Fibroblast of peridontal ligament (primary cell): ENCODE results near the gene MOCS3.

Source experiments
- DNase-seq: peaks from one replicate; pipeline ENCODE4 v3.0.0-alpha.2; 2010; ENCODE audit errors: extremely low read depth

The MOCS3 gene, protein sequence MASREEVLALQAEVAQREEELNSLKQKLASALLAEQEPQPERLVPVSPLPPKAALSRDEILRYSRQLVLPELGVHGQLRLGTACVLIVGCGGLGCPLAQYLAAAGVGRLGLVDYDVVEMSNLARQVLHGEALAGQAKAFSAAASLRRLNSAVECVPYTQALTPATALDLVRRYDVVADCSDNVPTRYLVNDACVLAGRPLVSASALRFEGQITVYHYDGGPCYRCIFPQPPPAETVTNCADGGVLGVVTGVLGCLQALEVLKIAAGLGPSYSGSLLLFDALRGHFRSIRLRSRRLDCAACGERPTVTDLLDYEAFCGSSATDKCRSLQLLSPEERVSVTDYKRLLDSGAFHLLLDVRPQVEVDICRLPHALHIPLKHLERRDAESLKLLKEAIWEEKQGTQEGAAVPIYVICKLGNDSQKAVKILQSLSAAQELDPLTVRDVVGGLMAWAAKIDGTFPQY

GRCh38 chr20:50958615-50959542 lies at the start of gene MOCS3:
MOCS3 (plus strand) TSS chr20:50958818; CDS start chr20:50958843, 25 bp downstream.
- DNase-seq, result peak; percentile 96

- DNase-seq, result no peak
Measured at GRCh38 chr20:50909413-50909812, 49.2 kb upstream of the MOCS3 start.

DNA sequence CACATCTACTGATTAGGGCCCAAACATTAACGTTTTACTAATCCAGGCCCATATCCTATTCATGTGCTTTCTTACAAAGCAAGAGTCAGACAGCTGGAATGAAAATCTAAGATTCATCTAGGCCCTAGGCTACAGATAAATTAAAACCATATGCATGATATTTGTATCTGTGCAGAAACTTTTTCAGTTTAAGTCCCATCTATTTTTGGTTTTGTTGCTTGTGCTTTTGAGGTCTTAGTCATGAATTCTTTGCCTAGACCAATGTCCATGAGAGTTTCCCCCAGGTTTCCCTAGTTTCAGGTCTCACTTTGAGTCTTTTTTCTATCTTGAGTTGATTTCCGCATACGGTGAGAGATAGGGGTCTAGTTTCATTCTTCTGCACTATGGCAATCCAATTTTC lies 47.6 kb upstream of the MOCS3 start:
- DNase-seq, result peak; percentile 95

DNA sequence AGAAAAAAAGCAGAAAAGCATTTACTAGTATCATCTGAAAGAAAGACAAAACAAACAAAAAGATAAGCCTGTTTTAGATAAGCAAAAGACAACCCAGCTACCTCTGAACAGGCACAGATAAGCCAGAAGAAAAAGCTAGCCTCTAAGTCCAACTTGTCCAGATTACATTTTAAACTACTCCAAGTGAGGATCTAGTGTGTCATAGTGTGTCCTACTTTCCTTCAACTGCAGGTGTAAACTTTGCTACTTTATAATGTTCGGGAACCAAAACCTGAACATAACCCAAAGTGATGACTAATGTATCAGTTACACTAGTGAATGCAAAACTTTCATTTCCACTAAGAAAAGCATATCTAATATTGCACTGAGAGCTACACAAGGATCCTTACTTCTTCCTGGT lies 46.9 kb upstream of the MOCS3 start:
- peak; percentile 29 for DNase-seq

DNA sequence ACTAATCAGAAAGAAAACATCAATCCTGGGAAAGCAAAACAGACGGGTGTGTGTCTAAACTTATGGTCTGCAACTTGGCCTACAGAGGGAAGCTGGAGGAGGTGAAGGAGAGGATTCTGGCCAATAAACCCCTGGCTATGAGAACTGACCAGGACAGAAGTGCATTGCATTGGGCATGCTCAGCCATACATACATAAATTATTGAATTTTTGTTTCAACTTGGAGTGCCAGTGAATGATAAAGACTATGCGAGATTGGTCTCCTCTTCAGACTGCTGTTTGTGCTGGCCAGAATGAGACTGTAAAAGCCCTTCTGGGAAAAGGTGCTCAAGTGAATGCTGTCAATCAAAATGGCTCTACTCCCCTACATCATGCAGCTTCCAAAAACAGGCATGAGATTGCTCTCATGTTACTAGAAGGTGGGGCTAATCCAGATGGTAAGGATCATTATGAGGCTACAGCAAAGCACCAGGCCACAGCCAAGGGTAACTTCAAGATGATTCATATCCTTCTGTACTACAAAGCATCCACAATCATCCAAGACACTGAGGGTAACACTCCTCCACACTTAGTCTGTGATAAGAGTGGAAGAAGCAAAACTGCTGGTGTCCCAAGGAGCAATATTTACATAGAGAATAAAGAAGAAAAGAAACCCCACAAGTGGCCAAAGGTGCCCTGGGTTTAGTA lies 44.8 kb upstream of the MOCS3 start:
- peak; percentile 83 for DNase-seq

GRCh38 chr20:50915424-50915823 lies 43.2 kb upstream of the MOCS3 start:
- peak; percentile 59 for DNase-seq

DNA sequence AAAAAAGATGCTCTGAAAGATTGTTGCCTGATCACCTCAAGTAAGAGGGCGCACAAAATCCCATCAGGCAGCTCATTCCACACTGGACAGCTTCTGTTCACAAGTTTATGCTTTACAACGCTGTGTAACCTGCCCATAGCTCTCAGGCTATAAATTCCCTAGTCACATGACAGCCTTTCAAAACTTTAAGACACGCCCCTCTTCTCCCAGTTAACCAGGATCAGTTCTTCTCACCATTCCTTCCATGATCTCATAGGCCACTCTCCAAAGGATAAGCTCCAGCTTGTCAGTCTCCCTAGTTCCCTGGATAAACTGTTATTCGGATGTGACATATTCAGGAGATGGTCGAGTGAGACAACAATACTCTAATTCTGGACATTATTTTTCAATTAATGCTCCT lies 42.4 kb upstream of the MOCS3 start:
- peak; percentile 50 for DNase-seq

DNA sequence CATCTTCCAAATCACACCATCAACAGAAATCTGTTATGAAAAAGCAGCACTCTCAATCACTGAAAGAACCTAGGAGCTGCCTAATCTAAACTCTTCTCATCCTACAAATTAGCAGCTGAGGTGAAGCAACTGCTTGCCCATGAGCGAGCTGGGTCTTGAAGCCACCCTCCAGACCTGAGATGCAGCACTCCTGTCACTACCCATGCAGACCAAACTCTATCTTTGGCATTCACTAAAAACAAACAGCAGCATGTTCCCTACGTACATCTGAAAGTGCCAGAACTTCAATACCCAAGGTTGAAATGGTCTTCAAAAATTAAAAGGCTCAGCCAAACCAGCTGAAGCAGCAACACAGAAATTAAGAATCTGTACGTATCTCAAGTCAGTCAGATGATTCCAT lies 41.7 kb upstream of the MOCS3 start:
- no peak for DNase-seq

DNA sequence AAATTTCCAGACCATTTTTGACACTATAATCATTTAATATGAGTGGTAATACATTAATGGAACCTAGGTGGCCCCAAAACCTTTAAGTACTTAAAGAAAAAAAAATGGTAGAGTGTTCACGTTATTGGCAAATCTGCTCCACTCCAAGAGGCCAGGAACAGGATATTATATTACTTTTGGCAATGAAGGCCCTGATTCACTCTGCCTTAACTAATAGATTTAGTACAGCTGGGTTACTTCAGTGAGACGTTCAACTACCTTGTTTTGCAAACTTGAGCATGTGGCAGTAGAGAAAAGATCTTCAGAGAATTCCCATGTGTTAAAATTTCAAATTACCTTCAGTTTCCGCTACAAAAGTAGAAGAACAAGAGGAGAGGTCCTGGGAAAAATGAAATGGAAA lies 40.2 kb upstream of the MOCS3 start:
- peak; percentile 77 for DNase-seq

DNA sequence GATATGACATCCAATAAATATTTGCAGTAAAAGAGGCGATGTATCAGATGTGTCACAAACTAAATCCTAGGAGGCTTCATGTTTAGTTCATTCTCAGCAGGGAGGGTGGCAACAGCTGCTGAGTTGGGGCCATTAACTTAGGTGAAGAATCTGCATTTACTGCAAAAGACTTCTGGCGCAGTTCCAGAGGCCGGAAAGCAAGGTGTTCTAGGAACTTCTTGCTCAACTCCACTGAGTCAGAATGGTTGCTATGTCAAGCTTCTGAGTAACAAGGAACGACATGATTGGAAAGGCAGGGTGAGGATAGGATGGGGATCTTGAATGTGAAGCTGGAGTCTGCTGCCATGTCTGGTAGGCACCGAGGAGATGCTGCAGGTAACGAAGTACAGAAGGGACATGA lies 39.1 kb upstream of the MOCS3 start:
- DNase-seq, result no peak

GRCh38 chr20:50920997-50921396 lies 37.6 kb upstream of the MOCS3 start:
- peak; percentile 60 for DNase-seq

GRCh38 chr20:50921803-50922501 lies 36.7 kb upstream of the MOCS3 start:
- no peak for DNase-seq

GRCh38 chr20:50924261-50924920 lies 34.2 kb upstream of the MOCS3 start:
- DNase-seq, result peak; percentile 55

DNA sequence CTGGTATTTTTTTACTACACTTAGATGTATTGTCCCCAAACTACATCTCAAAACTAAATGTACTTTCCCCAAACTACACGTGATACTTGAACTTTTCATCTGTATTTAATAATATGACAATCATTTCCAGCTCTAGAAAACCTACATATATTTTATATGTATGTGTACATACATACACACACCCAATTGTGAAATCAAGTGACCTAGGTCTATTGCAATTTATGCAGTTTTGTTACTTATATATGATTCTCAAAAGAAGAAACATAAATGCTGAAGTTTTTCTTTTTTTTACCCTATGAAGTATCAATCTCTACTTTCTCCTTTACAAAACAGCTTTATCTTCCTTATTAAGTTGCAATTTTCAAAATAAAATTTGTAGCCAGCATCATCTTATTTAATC lies 32.1 kb upstream of the MOCS3 start:
- DNase-seq, result no peak

DNA sequence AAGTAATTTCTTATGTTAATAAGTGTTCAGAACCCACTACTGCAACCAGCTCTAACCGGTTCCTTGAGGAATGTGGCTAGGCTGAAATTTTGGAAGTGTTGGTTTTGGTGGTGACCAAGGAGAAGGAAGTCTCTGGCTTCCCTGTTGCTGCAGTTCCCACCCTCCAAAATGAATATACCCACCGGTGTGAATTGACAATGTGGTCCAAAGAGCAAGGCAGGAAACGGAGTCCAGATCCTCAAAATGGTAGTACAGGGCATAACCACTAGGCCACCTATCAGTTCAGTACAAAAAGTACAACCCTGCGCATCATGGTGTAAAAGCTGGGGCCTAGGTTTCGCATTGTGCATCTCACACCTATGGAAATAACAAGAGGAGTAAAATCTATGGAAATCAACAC lies 30.1 kb upstream of the MOCS3 start:
- DNase-seq, result no peak

- DNase-seq, result peak; percentile 96
Measured at GRCh38 chr20:50929299-50930138, 29.1 kb upstream of the MOCS3 start.

GRCh38 chr20:50930139-50930975 lies 28.3 kb upstream of the MOCS3 start:
- DNase-seq, result no peak

DNA sequence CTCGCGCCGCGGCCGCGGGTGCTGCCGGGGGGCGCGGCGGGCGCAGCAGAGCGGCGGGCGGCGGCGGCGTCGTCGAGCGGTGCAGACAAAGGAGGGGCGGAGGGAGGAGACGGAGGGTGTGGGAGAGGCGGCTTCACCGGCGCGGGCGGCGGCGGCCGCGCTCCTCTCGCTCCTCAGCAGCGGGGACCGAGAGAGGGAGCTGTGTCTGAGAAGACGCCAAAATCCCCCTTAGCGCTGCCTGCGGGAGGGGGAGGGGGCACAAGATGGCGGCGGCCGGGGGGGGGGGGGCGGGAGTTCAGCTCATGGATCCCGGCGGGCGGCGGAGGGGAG lies 27.7 kb upstream of the MOCS3 start:
- no peak for DNase-seq
